Left cardiac atrium (tissue), 4 donors: Measurements from ENCODE around the gene MLLT1. TPM values are rescaled to one million over a fixed set of nuclear protein-coding genes. Genes with fewer than 3 reads are reported as not detected.

ENCODE experiments used
- ATAC-seq, 2 donors: fragments of 200-7000 bp; cut with Tn5 transposase; one replicate each; pipeline ENCODE4 v1.9.1; 2020; ENCODE audit warnings: mild to moderate bottlenecking in 2 of 2, moderate library complexity in 2 of 2
- DNase-seq: peaks from one replicate; pipeline ENCODE4 v3.0.0-alpha.2; 2020
- intact Hi-C, 2 donors: fragments of 100-400 bp; cut with DNase I; formaldehyde crosslinking; loops; one replicate each; pipeline versions ENCODE4 v1.14.1 to v1.15.1; 2022 to 2023
- total RNA-seq, 2 donors: library from RNA; stranded (reverse); fragmentation: NEBNext Ultra II Directional; extraction: Animal tissue kit (Norgen Biotek cat#: 25700); gene quantifications; one replicate each; pipeline ENCODE4 v1.2.1, GENCODE V29; 2021
- donor health status: DM: no; HTN: yes; CAD: no.
- donor health status: DM: no; HTN: yes; CAD: no; lungs with severe emphysema.
- donor health status: DM: yes; HTN: yes; CAD: no.
- donor health status: Dilated cardiomyopathy.

Gene MLLT1
- total RNA-seq, 2 donors from 2014 or later: 40.1 to 51.4 TPM

DNA sequence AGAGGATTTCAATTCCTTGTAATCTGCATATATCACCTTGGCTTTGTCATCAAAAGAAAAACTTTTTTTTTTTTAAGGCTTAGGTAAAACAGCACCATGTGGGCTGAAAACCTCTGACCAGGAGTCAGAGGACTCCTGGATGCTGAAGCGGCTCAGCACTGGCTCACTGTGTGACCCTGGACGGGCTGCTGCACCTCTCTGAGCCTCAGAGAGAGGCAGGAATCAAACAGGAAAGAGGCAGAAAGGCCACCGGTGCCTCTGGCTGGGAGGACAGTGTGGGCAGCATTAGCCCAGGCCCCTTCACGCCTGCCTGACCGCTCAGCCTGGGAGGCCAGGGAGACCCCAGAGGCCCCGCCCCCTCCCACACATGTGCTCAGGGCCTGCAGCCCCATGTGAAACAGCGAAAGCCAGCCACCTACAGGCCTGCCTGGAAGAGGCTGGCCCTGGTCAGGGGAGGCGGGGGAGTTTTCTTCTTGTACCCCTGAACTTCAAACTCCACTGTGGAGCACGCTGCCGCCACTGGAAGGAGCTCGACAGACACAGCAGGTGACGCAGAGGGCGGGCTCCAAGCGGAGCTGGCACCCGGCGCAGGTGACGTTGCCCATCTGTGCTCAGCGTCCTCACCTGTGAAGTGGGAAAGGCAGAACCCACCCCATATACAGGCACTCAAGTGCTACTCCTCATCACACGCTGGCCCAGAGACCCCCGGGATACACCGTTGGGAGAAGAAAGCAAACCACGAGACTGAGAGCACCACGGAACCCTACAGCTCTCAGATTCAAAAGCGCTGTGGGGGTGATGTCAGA is 39.7 kb downstream of the MLLT1 start:
- intact Hi-C loops: loop anchor here in 1 of 2 donors (5.0 kb wide), 1 partner anchor 32 kb away; no protein-coding TSS in a partner anchor

DNA sequence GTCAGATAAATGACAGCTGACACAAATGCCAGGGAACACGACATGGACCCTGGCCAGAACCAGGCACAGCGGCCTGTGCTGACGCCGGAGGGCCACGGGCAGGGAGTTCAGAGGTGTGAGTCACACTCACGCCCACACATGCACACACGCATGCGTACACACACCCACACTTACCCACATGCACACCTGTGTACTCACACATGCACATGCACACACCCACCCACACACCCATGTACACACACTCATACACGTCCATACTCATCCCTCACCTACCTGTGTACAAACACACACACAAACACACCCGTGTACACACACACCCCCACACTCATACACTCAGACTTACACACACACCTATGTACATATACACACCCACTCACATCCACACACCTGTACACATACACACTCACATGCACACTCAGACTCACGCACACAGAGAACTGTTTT is 40.4 kb downstream of the MLLT1 start:
- DNase-seq: no peak
- intact Hi-C loops: loop anchor here in 1 of 2 donors (5.0 kb wide), 1 partner anchor 33 kb away; no protein-coding TSS in a partner anchor
- peak in 1 of 2 donors; percentile 56 for ATAC-seq

More for the DNA sequence above, 39.7 kb downstream of the MLLT1 start:
- ATAC-seq: no peak
- DNase-seq: no peak

DNA sequence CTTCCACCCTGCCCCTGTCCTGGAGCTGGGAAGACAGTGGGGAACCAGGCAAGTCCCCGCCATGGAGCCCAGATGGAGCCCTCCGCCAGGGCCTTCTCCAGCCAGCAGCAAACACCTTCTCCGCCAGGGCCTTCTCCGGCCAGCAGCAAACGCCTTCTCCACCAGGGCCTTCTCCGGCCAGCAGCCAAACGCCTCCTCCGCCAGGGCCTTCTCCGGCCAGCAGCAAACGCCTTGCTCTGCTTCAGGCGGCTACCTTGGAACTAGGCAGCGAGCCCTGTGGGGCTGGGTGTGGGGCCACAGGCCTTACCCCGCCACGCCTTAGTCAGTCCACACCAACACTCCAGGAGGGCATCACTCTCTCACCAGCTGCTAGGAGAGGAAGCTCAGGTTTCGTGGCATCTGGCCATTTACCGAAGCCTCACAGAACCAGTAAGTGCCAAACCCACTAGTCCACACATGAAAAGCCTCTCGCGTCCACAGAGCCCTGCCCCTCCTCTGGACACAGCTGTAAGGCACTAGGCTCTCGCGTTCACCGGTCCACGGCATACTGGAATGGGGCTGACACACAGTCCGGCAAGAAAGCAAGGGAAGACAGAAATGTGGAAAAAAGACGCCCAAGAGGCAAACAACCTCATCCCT is 41.0 kb downstream of the MLLT1 start:
- ATAC-seq: peak; percentile 69 to 78
- intact Hi-C loops: loop anchor here in 1 of 2 donors (5.0 kb wide), 1 partner anchor 34 kb away; no protein-coding TSS in a partner anchor
- peak; percentile 74 for DNase-seq

DNA sequence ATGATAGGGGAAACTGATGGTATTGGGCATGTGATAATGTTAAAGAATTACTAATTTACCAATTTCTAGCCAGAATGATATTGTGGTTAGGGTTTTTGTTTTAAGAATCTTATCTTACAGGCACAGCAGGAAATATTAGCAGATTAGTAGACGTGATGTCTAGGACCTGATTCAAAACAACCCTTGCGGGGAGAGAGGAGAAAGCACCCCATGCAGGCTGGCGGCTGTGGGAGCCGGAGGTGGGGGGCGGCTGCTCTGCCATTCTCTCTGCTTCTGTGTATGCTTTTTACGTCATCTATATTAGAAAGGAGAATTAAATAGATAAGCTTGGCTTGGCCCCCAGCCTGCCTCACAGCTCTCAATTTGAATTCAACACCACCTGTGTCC is 41.5 kb downstream of the MLLT1 start:
- ATAC-seq (peak; percentile 8), DNase-seq (no peak)
- intact Hi-C loops: loop anchor here in 1 of 2 donors (5.0 kb wide), 1 partner anchor 34 kb away; no protein-coding TSS in a partner anchor

DNA sequence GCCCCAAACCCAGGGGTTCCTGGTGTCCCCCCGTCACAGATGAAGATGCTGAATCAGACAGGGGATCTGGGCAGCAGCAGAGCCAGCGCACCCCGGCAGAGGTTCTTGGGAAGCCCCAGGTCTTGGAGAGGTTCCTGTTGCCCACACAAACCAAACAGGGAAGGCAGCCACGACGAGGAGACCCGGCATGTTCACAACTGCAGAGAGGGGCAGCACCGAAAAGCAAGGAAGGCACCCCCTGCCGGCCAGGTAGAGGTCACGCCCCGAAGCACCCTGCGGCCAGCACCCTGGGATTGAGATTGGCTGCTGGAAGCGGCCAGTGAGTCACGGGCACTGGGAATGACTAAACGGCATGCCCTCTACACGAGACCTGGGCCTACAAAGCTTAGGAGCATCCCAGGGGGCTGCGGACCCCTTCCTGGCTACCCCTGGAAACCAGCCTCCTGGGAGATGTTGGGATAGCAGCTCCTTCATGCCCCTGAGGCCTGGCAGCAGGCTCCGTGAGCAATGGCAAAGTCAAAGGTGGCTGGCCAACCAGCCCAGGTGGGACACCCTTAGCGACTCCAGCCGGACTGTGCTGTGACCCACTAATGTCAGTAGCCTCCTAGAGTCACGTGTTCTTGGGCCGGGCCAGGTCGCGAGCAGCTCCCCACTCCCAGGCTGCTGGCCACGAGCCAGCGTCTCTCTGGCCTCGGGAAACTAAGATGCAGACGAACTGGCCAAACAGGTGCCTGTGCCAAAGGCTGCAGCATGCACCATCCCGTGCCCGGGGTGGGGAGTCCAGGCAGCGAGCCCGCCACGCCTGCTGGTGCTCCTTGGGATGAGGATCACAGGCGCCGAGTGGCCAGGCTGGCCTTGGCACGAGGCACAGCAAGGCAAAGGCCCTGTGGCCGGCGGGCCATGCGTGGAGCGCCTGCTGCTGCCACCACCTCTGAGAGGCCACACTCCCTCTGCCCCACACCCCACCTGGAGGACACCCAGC is 43.2 kb downstream of the MLLT1 start:
- ATAC-seq (no peak), DNase-seq (no peak)
- intact Hi-C loops: loop anchor here in 1 of 2 donors (5.0 kb wide), 1 partner anchor 36 kb away; no protein-coding TSS in a partner anchor

DNA sequence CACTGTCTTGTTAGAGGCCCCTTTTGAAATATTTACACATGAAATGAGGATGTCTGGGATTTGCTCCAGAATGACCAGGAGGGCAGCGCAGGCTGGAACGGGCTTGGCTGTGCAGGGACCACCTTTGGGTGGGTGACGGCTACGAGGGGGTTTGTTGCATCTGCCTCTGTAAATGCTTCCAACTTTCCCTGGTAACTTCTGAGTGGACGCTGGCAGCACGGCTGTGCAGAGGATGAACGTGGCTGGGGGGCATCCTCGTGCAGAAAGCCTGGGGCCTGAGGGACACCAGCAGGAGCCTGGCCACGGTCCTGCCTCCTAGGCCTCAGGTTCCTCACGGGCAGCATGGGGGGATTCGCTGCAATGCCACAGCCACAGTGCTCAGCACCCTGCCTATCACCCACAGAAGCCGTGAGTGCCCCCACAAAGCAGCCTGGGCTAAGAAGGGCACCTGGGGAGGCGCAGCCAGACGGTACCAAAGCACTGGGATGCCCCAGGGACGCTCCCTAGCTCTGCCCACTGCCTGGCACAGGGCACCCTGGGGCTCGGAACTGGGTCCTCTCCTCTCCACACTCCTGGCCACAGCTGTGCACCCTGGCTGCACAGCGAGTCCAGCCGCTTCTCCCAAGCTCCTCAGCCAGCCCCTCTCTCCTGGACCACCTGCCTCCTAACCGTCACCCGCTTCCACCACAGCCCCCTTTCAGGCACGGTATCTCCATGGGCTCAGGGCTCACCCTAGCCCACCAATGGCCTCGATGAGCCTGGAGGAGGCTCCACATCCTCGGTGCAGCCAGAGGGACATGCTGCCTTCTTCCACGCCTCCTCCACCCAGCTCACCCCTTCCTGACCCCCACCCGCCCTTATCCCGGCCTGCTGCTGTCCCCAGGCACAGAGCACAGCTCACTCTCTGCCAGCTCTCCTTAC is 44.5 kb downstream of the MLLT1 start:
- intact Hi-C loops: loop anchor here in 1 of 2 donors (5.0 kb wide), 1 partner anchor 37 kb away; no protein-coding TSS in a partner anchor
- DNase-seq (no peak), ATAC-seq (no peak)

DNA sequence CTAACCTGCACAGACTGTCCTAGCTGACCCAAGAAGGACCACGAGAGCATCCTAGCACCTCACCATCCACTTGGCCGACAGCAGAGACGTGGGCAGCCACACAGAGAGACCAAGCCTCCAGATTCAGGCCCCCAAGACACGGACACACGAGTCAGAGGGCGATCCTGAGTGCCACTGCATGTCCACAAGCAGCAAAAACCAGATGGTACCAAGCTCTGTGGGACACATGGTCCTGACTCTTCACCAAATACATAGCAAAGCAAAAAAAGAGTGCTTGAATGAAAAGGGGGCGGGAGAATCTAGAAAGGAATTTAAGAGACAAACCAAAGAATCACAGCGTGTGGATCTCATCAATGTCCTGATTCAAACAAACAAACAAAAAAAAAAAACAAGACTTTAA is 45.2 kb downstream of the MLLT1 start:
- ATAC-seq (no peak), DNase-seq (no peak)
- intact Hi-C loops: no loop called here

DNA sequence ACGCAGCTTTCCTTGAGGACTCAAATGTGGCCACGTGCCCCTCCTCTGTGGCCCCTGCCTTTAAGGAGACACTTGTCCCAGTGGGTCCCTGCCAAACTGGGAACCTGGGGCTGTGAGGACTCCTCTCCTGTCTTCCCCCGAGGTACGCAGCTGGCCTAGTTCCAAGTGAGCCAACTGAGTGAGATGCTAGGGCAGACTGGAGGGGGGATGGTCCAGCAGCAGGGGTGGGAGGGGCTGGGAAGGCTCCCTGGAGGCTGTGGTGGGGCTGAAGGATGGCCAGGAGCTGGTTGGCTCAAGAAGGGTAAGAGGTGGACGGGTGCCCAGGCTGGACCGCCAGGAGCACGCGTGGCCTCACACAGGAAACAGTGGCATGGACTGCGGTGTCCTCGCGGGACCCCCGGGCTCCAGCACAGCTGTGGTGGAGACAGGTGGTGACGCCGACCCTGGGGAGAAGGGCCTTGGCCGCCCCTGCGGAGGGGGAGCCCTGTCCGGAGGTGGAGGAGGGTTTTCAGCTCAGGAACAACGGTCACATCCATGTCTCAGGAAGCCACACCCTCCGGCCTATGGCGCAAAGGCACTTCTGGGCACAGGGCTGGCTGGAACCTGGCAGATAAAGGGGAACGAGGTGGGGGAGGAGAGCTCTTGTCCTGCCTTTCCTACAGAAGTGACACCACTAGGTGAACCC is 45.8 kb downstream of the MLLT1 start:
- intact Hi-C loops: no loop called here
- peak; percentile 9 to 27 for ATAC-seq
- peak; percentile 79 for DNase-seq

DNA sequence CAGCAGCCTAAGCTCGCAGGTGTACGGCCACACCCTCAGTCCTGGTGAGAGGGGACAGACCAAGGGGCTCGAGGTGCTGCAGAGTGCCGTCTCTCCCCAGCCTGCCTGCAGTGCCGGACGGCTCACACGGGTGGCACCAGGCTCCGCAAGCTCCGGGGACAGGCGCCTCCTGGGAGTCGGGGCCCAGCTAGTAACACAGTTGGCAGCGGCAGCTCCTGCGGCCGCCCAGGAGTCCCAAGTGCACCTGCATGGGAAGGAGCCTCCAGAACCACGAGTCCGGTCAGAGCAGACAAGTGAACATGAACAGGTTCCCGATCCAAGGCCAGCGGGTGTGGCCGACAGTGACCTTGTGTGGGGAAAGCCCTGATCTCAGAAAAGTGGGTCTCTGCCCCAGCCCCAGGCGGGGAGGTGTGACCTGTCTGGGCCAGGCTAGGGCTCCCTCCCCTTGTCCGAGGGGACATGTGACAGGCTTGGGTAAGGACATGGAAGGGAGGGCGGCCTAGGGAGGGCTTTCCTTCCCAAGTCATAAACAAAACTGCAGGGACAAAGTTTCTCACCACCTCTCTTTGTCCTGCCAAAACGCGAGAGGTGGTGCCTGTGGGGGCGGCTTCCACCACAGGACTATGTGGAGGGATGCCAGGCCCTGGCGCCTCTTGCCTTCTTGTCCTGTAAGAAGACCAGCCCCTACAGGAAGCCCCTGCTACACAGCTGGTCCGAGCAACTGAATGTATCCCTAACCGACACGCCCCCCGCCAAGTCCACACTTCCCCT is 46.5 kb downstream of the MLLT1 start:
- intact Hi-C loops: no loop called here
- ATAC-seq: peak; percentile 45 to 54
- peak; percentile 86 for DNase-seq

DNA sequence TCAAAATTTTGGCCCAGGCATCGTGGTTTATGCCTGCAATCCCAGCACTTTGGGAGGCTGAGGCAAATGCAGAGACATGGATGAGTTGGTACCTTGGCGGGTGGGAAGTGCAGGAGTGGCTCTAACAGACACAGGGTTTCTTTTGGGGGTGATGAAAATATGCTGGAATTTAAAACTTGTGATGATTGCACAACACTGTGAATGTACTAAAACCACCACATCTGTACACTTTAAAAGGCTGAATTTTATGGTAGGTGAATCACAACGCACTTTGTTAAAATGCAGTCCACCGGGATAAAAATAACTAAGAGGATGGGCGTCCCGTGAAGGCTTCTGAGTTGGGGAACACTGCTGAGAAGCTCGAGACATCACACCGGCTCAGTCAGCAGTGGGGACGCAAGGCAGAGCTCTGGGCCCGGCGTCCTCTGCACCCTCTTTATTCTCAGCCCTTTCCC is 47.1 kb downstream of the MLLT1 start:
- DNase-seq: peak; percentile 21
- intact Hi-C loops: no loop called here
- ATAC-seq: peak in 1 of 2 donors; percentile 25

DNA sequence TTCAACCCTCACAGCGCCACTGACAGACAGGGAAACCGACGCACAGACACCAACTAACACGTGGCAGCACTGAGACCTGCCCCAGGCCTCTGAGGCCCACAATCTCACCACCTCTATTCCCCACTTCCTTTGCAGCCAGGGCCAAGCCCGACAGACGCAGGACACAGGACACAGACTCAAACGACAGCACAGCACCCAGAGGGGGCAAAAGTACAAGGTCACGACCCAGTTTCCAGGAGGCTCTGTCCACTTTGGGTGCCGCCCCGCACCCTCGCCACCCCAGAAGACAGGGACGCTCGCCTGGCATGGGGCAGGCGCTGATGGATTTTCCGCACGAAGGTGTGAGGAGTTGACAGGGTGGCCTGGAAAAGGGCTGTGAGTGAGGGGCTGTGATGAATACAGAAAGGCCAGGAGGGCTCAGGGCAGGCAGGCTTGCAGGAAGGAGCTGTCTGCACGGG is 48.8 kb downstream of the MLLT1 start:
- no peak for ATAC-seq
- DNase-seq: no peak
- intact Hi-C loops: no loop called here

DNA sequence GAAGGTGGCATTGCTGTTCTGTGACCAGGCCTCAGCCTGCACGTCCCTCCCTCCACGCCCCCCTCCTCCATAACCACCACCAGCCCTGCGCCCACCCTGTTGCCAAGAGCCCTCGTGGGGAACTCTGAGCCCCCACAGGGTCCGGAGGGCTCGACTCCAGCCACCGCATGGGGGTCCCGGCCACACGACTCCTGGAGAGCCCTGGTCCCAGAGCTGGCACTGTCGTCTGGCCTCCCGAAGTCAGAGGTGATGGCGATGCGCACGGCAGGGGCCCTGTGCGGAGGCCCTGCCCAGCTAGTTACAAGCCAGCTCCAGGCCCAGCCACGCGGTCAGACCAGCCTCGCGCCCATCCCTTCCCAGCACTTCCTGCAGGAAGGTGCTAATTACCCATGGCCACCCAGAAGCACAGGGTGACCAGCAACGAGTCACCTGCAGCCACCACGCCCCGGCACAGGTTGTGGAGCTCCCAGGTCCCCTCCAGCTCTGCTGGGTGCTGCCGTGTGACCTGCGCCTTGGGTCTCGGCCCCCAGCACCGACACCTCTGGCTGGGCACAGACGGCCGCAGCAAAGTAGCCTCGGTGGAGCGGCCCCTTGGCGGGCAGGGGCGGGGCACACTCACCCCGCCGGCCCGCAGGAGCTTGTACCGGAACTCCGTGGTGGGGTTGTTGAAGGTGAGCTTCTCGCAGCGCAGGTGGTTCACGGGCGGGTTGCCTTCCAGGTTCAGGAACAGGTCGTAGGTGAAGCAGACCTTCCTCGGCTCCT is 49.6 kb downstream of the MLLT1 start:
- ATAC-seq (no peak), DNase-seq (peak; percentile 4)
- intact Hi-C loops: loop anchor here in 1 of 2 donors (10.0 kb wide), 1 partner anchor 45 kb away; the partner anchor contains the start of gene MLLT1

DNA sequence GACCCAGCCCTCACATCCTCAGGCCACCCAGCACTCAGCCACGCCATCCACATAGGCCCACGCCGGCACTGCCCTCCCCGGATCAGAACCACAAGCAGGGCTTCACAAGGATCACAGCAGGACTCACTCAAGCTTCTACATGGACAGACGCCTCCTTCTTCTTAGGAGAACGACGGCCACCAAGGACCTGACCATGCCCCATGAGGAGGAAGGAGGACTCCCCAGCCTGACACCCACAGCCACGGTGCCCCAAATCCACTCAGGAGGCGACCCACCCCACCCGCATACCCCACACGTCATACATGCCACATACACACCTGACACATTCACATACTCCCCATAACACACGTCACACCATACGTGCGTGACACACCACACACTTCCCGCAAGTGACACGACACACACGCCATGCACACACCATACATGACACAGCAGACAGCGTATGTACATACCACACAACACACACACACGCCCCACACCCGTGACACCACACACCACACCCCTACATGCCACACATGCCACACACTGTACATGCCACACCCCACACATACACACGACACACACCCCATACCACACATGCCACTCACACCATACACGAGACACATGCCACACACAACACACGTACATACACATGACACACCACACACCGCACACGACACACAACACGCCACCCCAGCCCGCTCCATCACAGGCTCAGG is 50.4 kb downstream of the MLLT1 start:
- ATAC-seq (no peak), DNase-seq (no peak)
- intact Hi-C loops: loop anchor here in 1 of 2 donors (10.0 kb wide), 1 partner anchor 45 kb away; the partner anchor contains the start of gene MLLT1

DNA sequence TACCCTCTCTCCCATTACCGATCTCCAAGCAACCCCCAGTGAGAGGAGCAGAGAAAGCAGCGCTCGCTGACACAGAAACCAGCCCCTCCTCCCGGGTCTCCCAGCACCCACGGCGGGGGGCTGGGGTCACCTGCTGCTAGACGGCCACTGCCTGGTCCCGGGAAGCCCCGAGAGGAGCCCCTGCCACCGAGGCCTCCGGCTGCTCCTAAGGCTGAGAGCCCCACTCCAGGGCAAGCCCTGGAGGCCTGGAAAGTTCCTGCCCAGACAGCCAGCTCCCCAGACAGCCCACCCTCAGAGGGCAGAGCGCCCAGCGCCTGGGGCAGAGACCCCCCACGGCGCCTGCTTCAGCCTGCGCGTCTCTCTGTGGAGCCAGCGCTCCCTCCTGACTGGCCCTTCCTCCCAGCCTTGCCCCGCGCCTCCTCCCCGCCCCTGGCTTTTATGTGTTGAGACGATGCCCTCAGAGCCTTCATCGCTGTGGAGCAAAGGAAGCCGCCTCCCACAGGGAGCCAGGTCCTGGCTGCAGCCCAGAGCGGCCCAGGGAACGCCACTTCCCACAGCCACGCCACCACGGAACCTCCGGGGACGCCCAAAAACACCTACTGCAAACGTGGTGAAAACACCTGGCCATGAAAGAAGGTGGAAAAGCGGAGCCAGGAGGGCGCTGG is 51.1 kb downstream of the MLLT1 start:
- intact Hi-C loops: loop anchor here in 1 of 2 donors (10.0 kb wide), 1 partner anchor 46 kb away; the partner anchor contains the start of gene MLLT1
- ATAC-seq (no peak), DNase-seq (no peak)
